HepG2 (cell line): ENCODE measurements around the gene WDR27. TPM values are rescaled to one million over a fixed set of nuclear protein-coding genes. Genes with fewer than 3 reads are reported as not detected.
A peak's percentile ranks its signal among the peaks of the same experiment; 100 is the strongest.

Source experiments
- ATAC-seq: fragments of 200-7000 bp; cut with Tn5 transposase; 3 replicates; pipeline ENCODE4 v1.9.1; 2020; ENCODE audit warnings: mild to moderate bottlenecking, moderate library complexity
- BruUV-seq: library from RNA; stranded (reverse); fragments of 400-500 nt; replicated peaks from 2 replicates; lab custom pipeline; 2021; lab: Mats Ljungman, UMichigan
- CTCF ChIA-PET: fragments of 300-600 bp; formaldehyde crosslinking; extraction: SDS; loops from one replicate; lab custom pipeline; 2021; ENCODE audit warnings: low total read pairs, inconsistent platforms, low intra/inter-chr PET ratio; lab: Yijun Ruan, JAX
- POLR2A ChIA-PET: fragments of 350-600 bp; sonication (Branson Sonifier 250); formaldehyde crosslinking; loops from one replicate; lab custom pipeline; 2020; ENCODE audit warnings: antibody characterized with exemption, inconsistent platforms; lab: Yijun Ruan, JAX
- DNase-seq: peaks from one replicate; pipeline ENCODE4 v3.0.0-alpha.2; 2015; ENCODE audit warnings: low spot score
- FAIRE-seq: peaks from 3 replicates; lab custom pipeline; 2011; peaks lifted over from hg19 to GRCh38; lab: Jason Lieb, UNC
- H2AFZ ChIP-seq: one replicate; pipeline ENCODE4 v1.6.1; 2011; ENCODE audit warnings: low read length, inconsistent platforms
- H3K27ac ChIP-seq: fragments of 300-600 bp; 3 replicates; pipeline ENCODE4 v1.8.0; 2011; ENCODE audit warnings: mixed run types, mild to moderate bottlenecking, mixed read lengths, low read length, inconsistent platforms; ENCODE audit not compliant: insufficient read depth; ENCODE audit errors: extremely low read length
- H3K27me3 ChIP-seq, 2 experiments: fragments of 200-600 bp in 1 of 2; 2 replicates in 1 of 2; 3 replicates in 1 of 2; pipeline versions ENCODE4 v1.6.0 to v1.8.0; 2011; ENCODE audit warnings: low read length in 2 of 2, mild to moderate bottlenecking in 2 of 2, moderate library complexity in 2 of 2, inconsistent platforms in 1 of 2; ENCODE audit not compliant: insufficient read depth in 2 of 2, control insufficient read depth in 1 of 2
- H3K36me3 ChIP-seq, 2 experiments: fragments of 200-600 bp in 1 of 2; replicated peaks in 1 of 2; 2 replicates in 1 of 2; 3 replicates in 1 of 2; pipeline versions ENCODE4 v1.5.1 to v1.8.0; 2011; ENCODE audit warnings: low read length in 2 of 2, inconsistent platforms in 1 of 2; ENCODE audit not compliant: insufficient read depth in 2 of 2, control insufficient read depth in 1 of 2
- H3K4me1 ChIP-seq: 2 replicates; pipeline ENCODE4 v1.5.1; 2012; ENCODE audit warnings: low read length, inconsistent platforms; ENCODE audit not compliant: insufficient read depth
- H3K4me2 ChIP-seq: 2 replicates; pipeline ENCODE4 v1.6.0; 2011; ENCODE audit warnings: low read depth, low read length, inconsistent platforms
- H3K4me3 ChIP-seq, 3 experiments: fragments of 200-600 bp in 1 of 3; sonication (generic), shearing (Covaris generic) in 1 of 3; replicated peaks in 1 of 3; 2 replicates each; pipeline ENCODE4 v1.5.1; 2011 to 2016; ENCODE audit warnings: low read length in 3 of 3, inconsistent platforms in 2 of 3, low read depth in 2 of 3, mild to moderate bottlenecking in 2 of 3, control low read depth in 1 of 3, mixed read lengths in 1 of 3; ENCODE audit not compliant: insufficient read depth in 1 of 3
- H3K79me2 ChIP-seq: one replicate; pipeline ENCODE4 v1.6.1; 2011; ENCODE audit warnings: low read length, inconsistent platforms; ENCODE audit not compliant: insufficient read depth
- H3K9ac ChIP-seq: 2 replicates; pipeline ENCODE4 v1.6.0; 2011; ENCODE audit warnings: mild to moderate bottlenecking, low read depth, low read length, inconsistent platforms; ENCODE audit not compliant: insufficient read depth
- H3K9me3 ChIP-seq: 2 replicates; pipeline ENCODE4 v1.5.1; 2012; ENCODE audit warnings: mild to moderate bottlenecking, low read length
- H4K20me1 ChIP-seq: 2 replicates; pipeline ENCODE4 v1.6.0; 2011; ENCODE audit warnings: inconsistent platforms, mild to moderate bottlenecking, low read length, moderate library complexity; ENCODE audit not compliant: insufficient read depth
- CCDC6 ChIP-seq: sonication (generic); formaldehyde crosslinking; IDR thresholded peaks from 2 replicates; pipeline ENCODE4 v1.8.1; 2022; ENCODE audit warnings: mild to moderate bottlenecking, missing genetic modification reagents, moderate library complexity
- CHCHD3 ChIP-seq: sonication (generic); formaldehyde crosslinking; IDR thresholded peaks from 2 replicates; pipeline ENCODE4 v1.8.0; 2022; ENCODE audit warnings: mild to moderate bottlenecking, missing genetic modification reagents, moderate library complexity
- FOXJ3 ChIP-seq: sonication (generic); formaldehyde crosslinking; IDR thresholded peaks from 2 replicates; pipeline ENCODE4 v1.4.0; 2020; ENCODE audit warnings: missing genetic modification reagents, mild to moderate bottlenecking, borderline replicate concordance
- TAF1 ChIP-seq: sonication (generic); formaldehyde crosslinking; IDR thresholded peaks from 2 replicates; pipeline ENCODE4 v1.4.0; 2020; ENCODE audit warnings: missing genetic modification reagents
- XRCC5 ChIP-seq: fragments of 200-400 bp; formaldehyde crosslinking; optimal IDR thresholded peaks from 2 replicates; pipeline ENCODE3; 2017; ENCODE audit warnings: mild to moderate bottlenecking, low read length
- YEATS4 ChIP-seq: sonication (generic); formaldehyde crosslinking; IDR thresholded peaks from 2 replicates; pipeline ENCODE4 v1.4.0; 2020; ENCODE audit warnings: missing genetic modification reagents, borderline replicate concordance
- ZFY ChIP-seq: sonication (generic); formaldehyde crosslinking; IDR thresholded peaks from 2 replicates; pipeline ENCODE4 v1.4.0; 2020; ENCODE audit warnings: missing genetic modification reagents
- ZNF10 ChIP-seq: sonication (generic); formaldehyde crosslinking; IDR thresholded peaks from 2 replicates; pipeline ENCODE4 v1.4.0; 2020; ENCODE audit warnings: mild to moderate bottlenecking, low read depth, missing genetic modification reagents, borderline replicate concordance
- ZNF484 ChIP-seq: sonication (generic); formaldehyde crosslinking; IDR thresholded peaks from 2 replicates; pipeline ENCODE4 v1.5.1; 2020; ENCODE audit warnings: mild to moderate bottlenecking, low read depth, missing genetic modification reagents, borderline replicate concordance
- ZNF616 ChIP-seq: sonication (generic); formaldehyde crosslinking; IDR thresholded peaks from 2 replicates; pipeline ENCODE4 v1.5.0; 2020; ENCODE audit warnings: low read depth, mild to moderate bottlenecking, missing genetic modification reagents
- ZNF737 ChIP-seq: sonication (generic); formaldehyde crosslinking; IDR thresholded peaks from 2 replicates; pipeline ENCODE4 v1.5.0; 2020; ENCODE audit warnings: missing genetic modification reagents, mild to moderate bottlenecking, borderline replicate concordance
- WGBS: methylation state at CpG from one replicate; pipeline ENCODE4 v1.1.6; 2017; ENCODE audit warnings: low lambda C conversion rate; 5-methylcytosine and 5-hydroxymethylcytosine counted together
- in situ Hi-C: cut with HindIII; loops from 2 replicates; pipeline ENCODE4 v1.10.0; 2017; ENCODE audit warnings: low pct_unique_long_range_greater_than_20kb; ENCODE audit not compliant: extremely low pct_ligation_motif_present
- intact Hi-C: fragments of 100-400 bp; cut with micrococcal nuclease; formaldehyde crosslinking; loops from one replicate; pipeline ENCODE4 v1.10.0; 2022; ENCODE audit not compliant: unreplicated experiment
- polyA plus RNA-seq, 8 experiments: library from polyadenylated mRNA; depleted of rRNA in 3 of 8; stranded (reverse) in 7 of 8; unstranded in 1 of 8; fragments of >200 nt; fragmentation: Illumina TruSeq in 4 of 8; extraction: Trizol in 4 of 8; gene quantifications; 2 replicates each; pipeline versions ENCODE4 v1.2.1 to v1.2.3, GENCODE V29; 2011 to 2016; ENCODE audit warnings: low read depth in 4 of 8, missing spikeins in 1 of 8, mixed read lengths in 1 of 8; ENCODE audit not compliant: insufficient read depth in 1 of 8
- total RNA-seq, 5 experiments: library from RNA; depleted of rRNA; stranded (reverse); fragments of >200 nt; fragmentation: Illumina TruSeq; extraction: Trizol; gene quantifications; 2 replicates each; pipeline ENCODE4 v1.2.3, GENCODE V29; 2016; ENCODE audit warnings: low read depth in 1 of 5
- TF ChIP-seq, protein P1 (sequence below): sonication (generic); formaldehyde crosslinking; IDR thresholded peaks from 2 replicates; pipeline ENCODE4 v1.8.0; 2022; ENCODE audit warnings: mild to moderate bottlenecking, missing genetic modification reagents; ENCODE audit not compliant: insufficient replicate concordance
- TF ChIP-seq, protein P2 (sequence below), 2 experiments: sonication (generic) in 1 of 2; formaldehyde crosslinking in 1 of 2; IDR thresholded peaks; 2 replicates each; pipeline versions ENCODE4 v1.4.0 to v1.6.1; 2018 to 2020; ENCODE audit warnings: missing genetic modification reagents in 2 of 2, borderline replicate concordance in 1 of 2, low read depth in 1 of 2, mild to moderate bottlenecking in 1 of 2, missing biosample characterization in 1 of 2
- TF ChIP-seq, protein P3 (sequence below): sonication (generic); formaldehyde crosslinking; IDR thresholded peaks from 2 replicates; pipeline ENCODE4 v1.5.1; 2020; ENCODE audit warnings: missing genetic modification reagents, mild to moderate bottlenecking, borderline replicate concordance
- TF ChIP-seq, protein P4 (sequence below): sonication (generic); formaldehyde crosslinking; IDR thresholded peaks from 2 replicates; pipeline ENCODE4 v1.5.1; 2020; ENCODE audit warnings: missing genetic modification reagents, mild to moderate bottlenecking, borderline replicate concordance
- TF ChIP-seq, protein P5 (sequence below): sonication (generic); formaldehyde crosslinking; IDR thresholded peaks from 2 replicates; pipeline ENCODE4 v1.4.0; 2020; ENCODE audit warnings: missing genetic modification reagents

Gene WDR27
- total and polyA plus RNA-seq, 2 of the 13 experiments (the other 11 are each of a cell fraction or from before 2014, with no cell fraction given), result 34.1 to 80.3 TPM

DNA sequence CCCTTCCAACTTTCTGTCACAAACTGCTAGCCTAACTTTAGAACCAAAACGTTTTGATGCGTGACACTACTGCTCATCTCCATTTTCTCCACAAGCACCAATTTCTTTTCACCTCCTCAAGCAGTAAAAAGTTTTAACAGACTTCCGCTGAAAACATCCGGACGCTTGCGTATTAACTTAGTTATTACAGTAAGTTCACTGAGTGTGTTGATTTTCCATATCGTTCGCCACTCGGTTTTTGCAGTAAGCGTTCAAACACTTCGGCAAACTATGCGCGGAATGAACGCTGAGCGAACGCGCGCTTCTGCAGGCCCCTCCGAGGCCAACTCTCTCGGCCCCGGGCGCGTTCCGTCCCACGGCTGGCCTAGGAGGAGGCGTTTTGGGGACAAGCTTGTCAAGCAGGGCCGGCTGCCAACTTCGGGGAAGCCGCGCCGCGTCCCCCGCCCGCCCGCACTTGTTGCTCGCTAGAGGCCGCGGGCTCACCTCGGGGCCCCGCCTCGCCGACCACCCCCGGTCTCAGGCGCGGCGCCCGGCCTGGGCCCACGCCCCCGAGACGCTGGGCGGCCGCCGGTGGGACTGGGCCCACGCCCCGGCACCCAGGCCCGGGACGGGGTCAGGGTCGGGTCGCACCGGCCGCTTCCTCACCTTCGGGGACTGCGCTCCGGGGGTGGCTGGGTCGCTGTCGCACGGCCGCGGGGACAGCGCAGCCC is 21.5 kb upstream of the WDR27 start:
- ChIA-PET CTCF (no interaction called here), POLR2A (interaction anchor here (0.6 to 5.7 kb wide), 8 partner anchors 8 to 831 kb away, joined by 3 to 81 read pairs (median 8); partner anchors contain the start of genes C6orf120, DYNLT2, ERMARD and TBP)
- in situ Hi-C loops, result no loop called here
- Histone ChIP-seq H2AFZ (no peak overlapping the region), H3K4me2 (peak overlapping the region; percentile 94), H3K9ac (peak overlapping the region; percentile 86), H3K4me3 (peak overlapping the region; percentile 82 to 93 (median 90)), H3K36me3 (peaks cover 2 to 10% of the 10 kb centered on the region in 2 experiments; a peak in 4 of 5 replicates), H3K27me3 (no peaks in the 10 kb centered on the region; a peak in 1 of 5 replicates), H3K4me1 (peaks cover 60% of the 10 kb centered on the region), H4K20me1 (peaks cover 45% of the 10 kb centered on the region), H3K79me2 (peaks cover 51% of the 10 kb centered on the region), H3K9me3 (no peaks in the 10 kb centered on the region), H3K27ac (peak overlapping the region; percentile 72)
- intact Hi-C loops, result no loop called here
- ATAC-seq (peak; percentile 20), FAIRE-seq (no peak), DNase-seq (peak; percentile 39)
- under 1% methylated on average over 20 of the region's 70 CpGs for WGBS
- no TSS peak for BruUV-seq
- TF ChIP-seq, protein P1, sequence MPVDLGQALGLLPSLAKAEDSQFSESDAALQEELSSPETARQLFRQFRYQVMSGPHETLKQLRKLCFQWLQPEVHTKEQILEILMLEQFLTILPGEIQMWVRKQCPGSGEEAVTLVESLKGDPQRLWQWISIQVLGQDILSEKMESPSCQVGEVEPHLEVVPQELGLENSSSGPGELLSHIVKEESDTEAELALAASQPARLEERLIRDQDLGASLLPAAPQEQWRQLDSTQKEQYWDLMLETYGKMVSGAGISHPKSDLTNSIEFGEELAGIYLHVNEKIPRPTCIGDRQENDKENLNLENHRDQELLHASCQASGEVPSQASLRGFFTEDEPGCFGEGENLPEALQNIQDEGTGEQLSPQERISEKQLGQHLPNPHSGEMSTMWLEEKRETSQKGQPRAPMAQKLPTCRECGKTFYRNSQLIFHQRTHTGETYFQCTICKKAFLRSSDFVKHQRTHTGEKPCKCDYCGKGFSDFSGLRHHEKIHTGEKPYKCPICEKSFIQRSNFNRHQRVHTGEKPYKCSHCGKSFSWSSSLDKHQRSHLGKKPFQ (CRISPR knock-in tag), result peak; percentile 76
- TF ChIP-seq YEATS4 (CRISPR knock-in tag), result 0 out of 2 replicates have a peak, but pooled peaks have one; percentile 36
- TF ChIP-seq ZNF10 (CRISPR knock-in tag), result no peak
- no peak for TF ChIP-seq ZNF737 (CRISPR knock-in tag)
- TF ChIP-seq, protein P2, sequence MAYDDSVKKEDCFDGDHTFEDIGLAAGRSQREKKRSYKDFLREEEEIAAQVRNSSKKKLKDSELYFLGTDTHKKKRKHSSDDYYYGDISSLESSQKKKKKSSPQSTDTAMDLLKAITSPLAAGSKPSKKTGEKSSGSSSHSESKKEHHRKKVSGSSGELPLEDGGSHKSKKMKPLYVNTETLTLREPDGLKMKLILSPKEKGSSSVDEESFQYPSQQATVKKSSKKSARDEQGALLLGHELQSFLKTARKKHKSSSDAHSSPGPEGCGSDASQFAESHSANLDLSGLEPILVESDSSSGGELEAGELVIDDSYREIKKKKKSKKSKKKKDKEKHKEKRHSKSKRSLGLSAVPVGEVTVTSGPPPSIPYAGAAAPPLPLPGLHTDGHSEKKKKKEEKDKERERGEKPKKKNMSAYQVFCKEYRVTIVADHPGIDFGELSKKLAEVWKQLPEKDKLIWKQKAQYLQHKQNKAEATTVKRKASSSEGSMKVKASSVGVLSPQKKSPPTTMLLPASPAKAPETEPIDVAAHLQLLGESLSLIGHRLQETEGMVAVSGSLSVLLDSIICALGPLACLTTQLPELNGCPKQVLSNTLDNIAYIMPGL (CRISPR knock-in tag; IDR thresholded peaks at IDR 0.05; ENCODE audit: borderline replicate concordance in 1 of 2, low read depth in 1 of 2), result peak in 1 of 2 experiments; percentile 52; a peak in 2 of 4 replicates
- TF ChIP-seq XRCC5, result peak; percentile 13
- TF ChIP-seq, protein P3, sequence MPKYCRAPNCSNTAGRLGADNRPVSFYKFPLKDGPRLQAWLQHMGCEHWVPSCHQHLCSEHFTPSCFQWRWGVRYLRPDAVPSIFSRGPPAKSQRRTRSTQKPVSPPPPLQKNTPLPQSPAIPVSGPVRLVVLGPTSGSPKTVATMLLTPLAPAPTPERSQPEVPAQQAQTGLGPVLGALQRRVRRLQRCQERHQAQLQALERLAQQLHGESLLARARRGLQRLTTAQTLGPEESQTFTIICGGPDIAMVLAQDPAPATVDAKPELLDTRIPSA (CRISPR knock-in tag), result no peak
- TF ChIP-seq, protein P4, sequence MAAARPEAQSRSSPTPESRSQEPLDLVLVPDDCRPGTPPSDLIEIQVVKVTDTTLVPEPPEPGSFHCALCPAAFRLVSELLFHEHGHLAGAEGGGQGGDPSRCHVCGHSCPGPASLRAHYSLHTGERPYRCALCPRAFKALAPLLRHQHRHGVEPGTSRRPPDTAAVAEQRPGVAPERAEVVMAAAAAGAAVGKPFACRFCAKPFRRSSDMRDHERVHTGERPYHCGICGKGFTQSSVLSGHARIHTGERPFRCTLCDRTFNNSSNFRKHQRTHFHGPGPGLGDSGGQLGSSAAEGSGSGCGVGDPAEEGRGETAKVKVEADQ, result peak; percentile 85; the same call in 1 of the 2 replicates
- TF ChIP-seq ZFY (CRISPR knock-in tag), result peak; percentile 62
- TF ChIP-seq TAF1, result 0 out of 2 replicates have a peak, but pooled peaks have one; percentile 47
- TF ChIP-seq CCDC6 (CRISPR knock-in tag), result peak; percentile 20; the same call in 1 of the 2 replicates
- 0 out of 2 replicates have a peak, but pooled peaks have one; percentile 62 for TF ChIP-seq ZNF616 (CRISPR knock-in tag)
- TF ChIP-seq CHCHD3 (CRISPR knock-in tag), result no peak
- TF ChIP-seq, protein P5, sequence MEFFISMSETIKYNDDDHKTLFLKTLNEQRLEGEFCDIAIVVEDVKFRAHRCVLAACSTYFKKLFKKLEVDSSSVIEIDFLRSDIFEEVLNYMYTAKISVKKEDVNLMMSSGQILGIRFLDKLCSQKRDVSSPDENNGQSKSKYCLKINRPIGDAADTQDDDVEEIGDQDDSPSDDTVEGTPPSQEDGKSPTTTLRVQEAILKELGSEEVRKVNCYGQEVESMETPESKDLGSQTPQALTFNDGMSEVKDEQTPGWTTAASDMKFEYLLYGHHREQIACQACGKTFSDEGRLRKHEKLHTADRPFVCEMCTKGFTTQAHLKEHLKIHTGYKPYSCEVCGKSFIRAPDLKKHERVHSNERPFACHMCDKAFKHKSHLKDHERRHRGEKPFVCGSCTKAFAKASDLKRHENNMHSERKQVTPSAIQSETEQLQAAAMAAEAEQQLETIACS, result peak; percentile 29
- no peak for TF ChIP-seq ZNF484 (CRISPR knock-in tag)
- 0 out of 2 replicates have a peak, but pooled peaks have one; percentile 15 for TF ChIP-seq FOXJ3
